Stimulated activated CD8-positive, alpha-beta memory T cell treated with anti-CD3 and anti-CD28 coated beads, Interleukin-7, amount 100 ng/mL, for 48 hours (primary cell): ENCODE data around the gene VBP1.
"Not testable (repeated sequence)": the region's sequence is repeated elsewhere in the genome, so short reads cannot be mapped to it uniquely, and the experiment has no call there.

Experiments
- DNase-seq, 2 donors: peaks; one replicate each; pipeline ENCODE4 v3.0.0-alpha.2; 2020; ENCODE audit warnings: low read depth in 1 of 2; ENCODE audit errors: extremely low read depth in 1 of 2

The VBP1 gene

GRCh38 chrX:155216179-155216939, at the start of gene VBP1:
Gene VBP1 (plus strand): TSS chrX:155216460. CDS start chrX:155216483, 23 bp downstream.
- peak; percentile 62 to 78 for DNase-seq

GRCh38 chrX:155169881-155170280, 46.4 kb upstream of the VBP1 start:
- DNase-seq, result no peak

GRCh38 chrX:155179346-155179997, 36.8 kb upstream of the VBP1 start:
- DNase-seq, result no peak

GRCh38 chrX:155188786-155189185, 27.5 kb upstream of the VBP1 start:
- no peak for DNase-seq

- no peak for DNase-seq
Observed at GRCh38 chrX:155211208-155211607, 5.1 kb upstream of the VBP1 start.

GRCh38 chrX:155213731-155214130, 2.5 kb upstream of the VBP1 start:
- no peak for DNase-seq

GRCh38 chrX:155215443-155216178, 649 bp upstream of the VBP1 start:
- DNase-seq, result no peak

GRCh38 chrX:155216940-155217440, 730 bp downstream of the VBP1 start:
- DNase-seq, result no peak

- DNase-seq, result no peak
Observed at GRCh38 chrX:155218777-155219176, 2.5 kb downstream of the VBP1 start.

- no peak for DNase-seq
Observed at GRCh38 chrX:155221351-155221750, 5.1 kb downstream of the VBP1 start.

- DNase-seq, result not testable (repeated sequence)
Observed at GRCh38 chrX:155223746-155224145, 7.5 kb downstream of the VBP1 start.

GRCh38 chrX:155225774-155226173, 9.5 kb downstream of the VBP1 start:
- no peak for DNase-seq

GRCh38 chrX:155231163-155231562, 14.9 kb downstream of the VBP1 start:
- DNase-seq, result no peak

- DNase-seq, result no peak
Observed at GRCh38 chrX:155235891-155236290, 19.6 kb downstream of the VBP1 start.

GRCh38 chrX:155237719-155238118, 21.5 kb downstream of the VBP1 start:
- DNase-seq, result no peak

- no peak for DNase-seq
Observed at GRCh38 chrX:155242300-155242699, 26.0 kb downstream of the VBP1 start.

- no peak for DNase-seq
Observed at GRCh38 chrX:155246748-155247147, 30.5 kb downstream of the VBP1 start.

- no peak for DNase-seq
Observed at GRCh38 chrX:155247497-155247896, 31.2 kb downstream of the VBP1 start.

- DNase-seq, result no peak
Observed at GRCh38 chrX:155251391-155251790, 35.1 kb downstream of the VBP1 start.

- DNase-seq, result no peak
Observed at GRCh38 chrX:155259752-155260151, 43.5 kb downstream of the VBP1 start.

GRCh38 chrX:155262970-155263754, 46.9 kb downstream of the VBP1 start:
- no peak for DNase-seq
